HG02973 (cell line): ENCODE results near the gene SARDH.

Experiments
- ATAC-seq: cut with Tn5 transposase; IDR thresholded peaks from one replicate; pipeline ENCODE4 v1.9.1; 2021; ENCODE audit warnings: moderate library complexity; ENCODE audit not compliant: unreplicated experiment

SARDH gene

DNA sequence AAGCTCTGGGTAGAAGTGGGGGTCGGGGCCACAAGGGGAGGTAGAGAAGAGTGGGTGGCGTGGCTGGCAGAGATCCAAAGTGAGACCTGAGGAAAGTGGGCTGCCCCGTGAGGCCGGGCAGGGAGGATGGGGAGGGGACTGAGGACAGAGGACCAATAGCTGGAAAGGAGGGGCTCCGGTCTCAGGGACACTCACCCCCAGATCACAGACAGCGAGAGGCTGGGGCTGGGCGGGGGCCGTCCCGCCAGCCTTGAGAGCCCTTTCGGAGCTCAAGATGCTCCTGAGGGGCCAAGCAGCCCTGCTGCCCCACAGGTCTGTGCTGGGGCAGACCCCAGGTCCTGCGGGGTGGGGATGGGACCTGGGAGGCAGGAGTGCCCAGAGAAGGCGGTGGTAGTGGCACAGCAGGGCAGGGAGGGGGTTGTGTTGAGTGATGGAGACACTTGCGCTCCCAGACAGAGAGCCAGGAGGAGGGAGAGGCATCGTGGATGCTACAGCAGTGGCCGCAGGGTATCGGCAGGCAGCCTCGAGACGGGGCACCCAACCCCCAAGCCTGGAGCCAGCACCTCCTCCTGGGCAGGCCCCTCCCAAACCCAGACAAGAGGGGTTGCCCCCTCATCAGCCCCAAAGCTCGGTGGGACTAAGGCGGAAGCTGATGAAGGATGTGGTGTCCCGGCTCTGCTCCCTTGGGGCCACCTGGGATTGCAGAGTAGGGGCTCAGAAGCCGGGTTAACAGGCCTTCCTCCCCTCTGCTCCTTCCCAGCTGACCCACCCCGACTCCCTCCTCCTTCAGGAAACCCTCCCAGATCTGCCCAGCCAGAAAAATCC, 3.4 kb downstream of the SARDH start:
- ATAC-seq = no peak

DNA sequence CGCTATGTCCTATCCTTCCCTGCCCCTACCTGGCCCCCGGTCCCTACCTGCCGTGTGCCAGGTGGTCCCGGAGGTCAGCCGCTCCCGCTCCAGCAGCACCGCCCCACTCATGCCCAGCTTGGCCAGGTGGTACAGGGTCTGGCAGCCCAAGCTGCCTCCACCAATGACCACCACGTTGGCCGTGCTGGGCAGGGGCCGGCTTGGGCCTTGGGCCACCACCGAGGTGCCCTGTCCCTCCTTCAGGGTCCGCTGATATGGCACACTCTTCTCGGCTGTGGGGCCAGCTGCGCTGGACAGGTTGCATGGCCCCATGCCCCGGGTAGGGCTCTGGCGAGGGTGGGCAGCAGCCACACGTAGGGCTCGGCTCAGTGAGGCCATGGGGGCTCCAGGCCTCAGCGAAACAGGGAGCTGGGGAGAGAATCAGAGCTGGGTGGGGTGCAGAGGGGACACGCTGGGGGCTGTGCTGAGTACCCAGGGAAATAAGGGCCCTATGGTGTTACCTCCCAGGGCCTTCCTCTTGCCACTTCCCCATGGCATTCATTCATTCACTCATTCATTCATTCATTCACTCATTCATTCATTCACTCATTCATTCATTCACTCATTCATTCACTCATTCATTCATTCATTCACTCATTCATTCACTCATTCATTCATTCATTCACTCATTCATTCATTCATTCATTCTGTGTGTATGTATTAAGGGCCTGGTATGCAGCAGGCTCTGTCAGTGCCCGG, 4.2 kb downstream of the SARDH start:
- ATAC-seq = no peak

- ATAC-seq = no peak
These were observed 4.7 kb downstream of the SARDH start for GRCh38 chr9:133733421-133733795.

DNA sequence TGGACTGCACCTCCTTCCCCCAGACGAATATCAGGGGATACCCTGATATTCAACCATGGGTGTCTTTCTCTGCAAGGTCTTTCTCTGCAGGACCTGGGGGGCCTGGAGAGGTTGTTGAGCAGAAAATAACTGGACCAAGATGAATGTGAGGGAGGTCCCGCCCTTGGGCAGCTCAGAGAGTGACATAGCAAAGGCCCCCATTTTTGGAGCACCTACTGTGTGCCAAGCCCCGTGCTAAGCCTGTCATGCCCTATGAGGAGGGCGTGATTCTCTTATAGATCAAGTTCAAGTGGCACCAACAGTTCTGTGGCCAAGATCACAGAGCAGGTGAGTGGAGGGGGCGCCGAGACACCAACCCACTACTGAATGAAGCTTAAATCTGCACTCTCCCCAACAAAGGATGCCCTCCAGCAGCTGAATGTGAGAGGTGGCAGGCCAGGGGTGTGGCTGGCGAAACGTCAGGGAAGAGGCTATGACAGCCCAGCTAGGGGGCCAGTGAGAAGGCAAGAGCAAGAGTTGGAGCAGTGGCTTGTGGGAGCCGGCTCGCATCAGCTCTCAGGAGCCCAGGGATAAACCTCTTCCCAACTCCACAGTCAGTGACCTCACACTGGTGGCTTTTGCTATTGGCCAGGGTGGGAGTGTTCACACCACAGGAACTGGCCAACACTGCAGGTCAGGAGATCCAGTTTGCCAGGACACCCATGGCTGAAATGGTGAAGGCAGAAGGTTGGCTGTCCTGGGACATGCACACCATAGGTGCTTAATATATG, 5.3 kb downstream of the SARDH start:
- ATAC-seq = no peak

DNA sequence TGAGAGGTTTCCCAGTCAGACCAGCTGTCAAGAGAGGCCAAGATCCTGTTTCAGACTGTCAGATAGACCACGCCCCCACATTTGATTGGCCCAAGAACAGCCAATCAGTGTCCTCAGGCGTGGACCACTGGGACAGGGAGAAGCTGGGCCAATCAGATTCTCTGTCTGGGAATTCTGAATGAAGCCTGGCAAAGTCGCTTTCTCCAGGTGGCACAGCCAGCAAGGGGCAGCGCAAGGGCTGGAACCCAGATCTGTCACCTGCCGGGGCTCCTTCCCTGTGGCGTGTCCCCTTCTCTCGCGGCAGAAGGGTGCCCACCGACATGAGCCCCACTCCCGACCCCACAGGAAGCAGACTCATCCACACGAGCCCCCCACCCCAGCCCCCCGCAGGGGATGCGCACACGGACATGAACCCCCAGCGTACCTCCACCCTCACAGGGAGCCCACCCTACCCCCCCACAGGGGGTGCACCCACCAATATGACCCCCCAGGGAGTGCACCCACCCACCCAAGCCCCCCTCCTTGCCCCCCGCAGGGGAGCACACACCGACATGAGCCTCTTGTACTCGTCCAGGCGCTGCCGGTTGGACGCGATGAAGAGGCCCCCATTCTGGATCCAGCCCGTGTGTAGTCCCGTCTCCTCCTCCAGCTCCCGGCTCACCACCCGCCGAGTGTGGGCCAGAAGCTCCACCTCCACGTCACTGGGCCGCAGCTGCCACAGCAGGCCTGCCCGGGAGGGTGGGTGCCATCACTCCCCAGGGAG, 6.1 kb downstream of the SARDH start:
- ATAC-seq = no peak

- ATAC-seq = no peak
These were observed 7.0 kb downstream of the SARDH start for GRCh38 chr9:133730994-133731715.

- ATAC-seq = no peak
These were observed 8.4 kb downstream of the SARDH start for GRCh38 chr9:133729617-133730281.

DNA sequence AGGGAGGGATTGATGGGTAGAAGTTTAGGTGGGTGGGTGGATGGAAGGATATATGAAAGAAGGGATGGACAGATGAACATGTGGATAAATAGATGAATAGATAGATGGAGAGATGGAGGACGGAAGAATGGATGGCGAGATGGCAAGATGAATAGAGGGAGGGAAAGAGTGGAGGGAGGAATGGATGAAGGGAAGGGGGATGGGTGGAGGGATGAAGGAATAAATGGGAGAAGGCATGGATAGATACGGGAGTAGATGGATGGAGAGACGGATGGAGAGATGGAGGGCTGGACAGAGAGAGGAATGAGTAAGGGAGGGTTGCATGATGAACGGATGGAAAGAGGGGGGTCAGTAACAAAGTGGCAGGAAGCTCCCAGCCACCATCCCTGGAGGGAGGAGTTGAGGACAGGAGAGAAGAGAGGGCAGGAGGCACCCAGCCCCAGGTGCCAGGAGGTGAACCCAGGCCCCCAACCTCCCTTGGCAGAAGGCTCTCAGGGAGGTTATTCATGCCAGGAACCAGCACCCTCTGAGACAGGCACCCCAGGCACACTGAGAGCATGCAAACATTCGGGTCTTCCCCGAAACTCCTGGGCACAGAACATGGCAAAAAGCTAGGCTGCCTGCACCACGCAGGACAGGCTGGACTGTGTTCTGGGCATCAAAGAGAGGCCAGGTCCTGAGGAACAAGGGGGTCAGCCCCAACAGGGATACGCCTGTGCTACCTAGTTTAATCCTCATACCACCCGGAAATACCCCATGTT, 9.1 kb downstream of the SARDH start:
- no peak for ATAC-seq

GRCh38 chr9:133727876-133728441, 10.2 kb downstream of the SARDH start:
- ATAC-seq = no peak

- ATAC-seq = no peak
These were observed 10.8 kb downstream of the SARDH start for GRCh38 chr9:133727277-133727875.

DNA sequence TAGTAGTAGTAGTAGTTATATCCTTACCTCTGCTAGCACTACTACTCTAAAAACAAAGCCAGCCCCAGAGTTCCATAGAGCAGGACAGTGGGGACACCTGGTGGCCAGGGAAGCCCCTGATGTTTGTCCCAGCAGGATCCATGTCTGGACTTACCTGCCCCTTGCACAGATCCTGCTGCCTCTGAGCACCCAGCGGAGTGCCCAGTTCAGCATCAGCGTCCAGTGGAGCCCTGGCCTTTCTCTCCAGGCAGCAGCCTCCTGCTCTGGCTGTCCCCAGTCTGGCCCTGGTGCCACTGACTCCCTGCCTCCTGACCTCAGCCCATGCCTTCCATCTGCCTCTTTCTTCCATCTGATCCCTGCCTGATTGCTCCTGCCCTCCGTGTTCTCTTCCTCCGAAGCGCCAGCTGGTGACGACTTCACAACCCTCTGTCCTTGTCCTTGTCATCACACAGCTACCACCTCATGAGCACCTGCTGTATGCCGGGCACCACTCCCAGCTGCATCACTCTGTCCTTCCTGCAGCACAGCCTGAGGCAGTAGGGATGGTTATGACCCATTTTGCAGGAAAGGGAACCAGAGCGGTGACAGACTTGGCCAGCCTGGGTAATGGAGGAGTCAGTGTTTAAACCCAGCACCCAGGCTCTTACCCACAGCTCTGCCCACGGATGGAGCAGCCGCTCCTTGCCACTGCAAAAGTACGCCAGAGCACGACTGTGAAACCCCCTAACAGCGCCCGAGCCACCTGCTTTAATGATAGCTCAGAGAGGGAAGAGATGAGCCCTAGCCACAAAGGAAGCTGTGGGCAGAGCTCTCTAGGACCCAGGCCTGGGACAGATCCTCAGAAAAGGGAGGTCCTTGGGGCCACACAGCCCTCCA, 11.5 kb downstream of the SARDH start:
- ATAC-seq = no peak

- ATAC-seq = no peak
These were observed 12.3 kb downstream of the SARDH start for GRCh38 chr9:133725886-133726285.

DNA sequence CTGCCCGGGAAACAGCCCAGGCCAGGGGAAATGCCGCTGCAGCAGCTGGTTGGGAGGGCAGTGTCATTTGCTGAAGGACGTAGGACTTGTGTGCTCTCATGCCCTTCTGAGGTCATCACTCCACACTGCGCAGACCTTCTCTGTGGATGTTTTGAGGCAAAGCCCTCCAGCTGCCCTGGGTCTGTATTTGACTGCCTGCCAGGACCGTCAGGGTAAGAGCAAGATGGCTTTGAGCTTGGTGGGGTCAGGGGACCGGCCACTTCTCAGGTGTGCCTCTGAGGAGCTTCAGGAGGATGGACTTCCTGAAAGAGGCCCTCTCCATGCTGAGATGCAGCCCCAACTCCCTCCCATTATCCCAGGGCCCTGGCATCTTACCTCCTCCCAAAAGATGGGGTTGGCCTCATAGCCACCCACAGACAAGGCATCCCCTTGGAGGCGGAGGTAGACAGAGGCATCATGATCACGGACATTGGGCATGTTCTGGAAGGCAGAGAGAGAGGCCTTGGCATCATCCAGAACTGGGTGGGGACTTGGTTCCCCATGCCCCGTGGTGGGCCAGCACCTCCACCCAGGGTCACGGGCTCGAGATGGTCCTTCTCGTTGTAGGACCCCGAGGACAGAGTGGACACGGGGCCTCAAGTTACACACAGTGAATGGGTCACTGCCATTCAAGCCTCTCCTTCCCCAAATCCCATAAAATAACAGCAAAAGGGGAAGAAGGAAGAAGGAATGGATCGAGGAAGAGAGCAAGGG, 19.4 kb downstream of the SARDH start:
- no peak for ATAC-seq

DNA sequence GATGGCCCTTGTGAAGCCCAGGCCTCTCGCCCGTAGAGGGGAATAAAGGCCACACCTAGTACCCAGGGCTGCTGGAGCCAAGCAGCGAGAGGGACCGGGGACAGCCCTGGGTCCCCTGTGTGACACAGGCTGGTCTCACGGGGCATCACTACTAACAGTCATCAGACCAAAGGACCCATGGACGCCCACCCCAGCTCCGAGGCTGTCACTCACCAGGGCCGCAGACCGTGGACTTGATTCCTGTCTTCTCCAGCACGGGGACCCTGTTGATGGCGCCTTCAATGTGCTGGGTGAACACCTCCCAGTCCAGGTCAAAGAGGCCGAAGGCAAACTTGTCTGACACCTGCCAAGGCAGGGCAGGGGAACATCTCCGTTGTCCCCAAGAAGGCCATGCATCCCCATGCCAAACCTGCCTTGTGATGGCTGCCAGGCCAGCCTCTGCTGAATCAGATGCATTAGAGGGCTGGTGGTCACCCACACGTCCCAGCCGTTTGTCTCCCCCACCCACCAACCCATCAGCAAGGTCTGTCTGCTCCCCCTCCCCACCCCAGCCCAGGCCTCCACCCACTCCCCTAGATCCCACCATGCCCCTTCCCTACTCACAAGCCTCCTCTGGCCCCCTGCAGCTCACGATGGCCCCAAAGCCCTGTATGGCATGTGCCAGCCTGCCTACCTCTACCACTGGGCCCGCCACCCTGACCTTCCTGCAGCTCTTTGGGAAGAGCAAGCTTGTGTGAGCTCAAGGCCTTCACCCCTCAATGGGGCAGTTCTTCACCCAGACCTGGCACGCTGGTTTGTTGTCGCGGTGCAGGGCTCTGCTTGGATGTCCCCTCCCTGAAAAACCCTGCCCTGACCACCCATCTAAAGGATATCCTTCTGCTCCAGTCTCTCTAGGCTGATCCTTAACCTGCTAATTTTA, 20.8 kb downstream of the SARDH start:
- ATAC-seq = no peak

GRCh38 chr9:133716564-133717112, 21.5 kb downstream of the SARDH start:
- ATAC-seq = no peak
